H1 (cell line): ENCODE measurements around the gene TSPEAR. TPM values are rescaled to one million over a fixed set of nuclear protein-coding genes. Genes with fewer than 3 reads are reported as not detected.

Experiments
- TCF12 ChIP-seq: IDR thresholded peaks from 2 replicates; pipeline ENCODE4 v1.6.1; 2011; ENCODE audit warnings: low read depth, mild to moderate bottlenecking, low read length
- polyA plus RNA-seq, 7 experiments: library from polyadenylated mRNA; depleted of rRNA in 3 of 7; stranded (reverse) in 5 of 7; unstranded in 2 of 7; fragments of >200 nt in 5 of 7; fragments of 200-250 nt in 2 of 7; gene quantifications; 1 replicate in 5 of 7; 2 replicates in 1 of 7; 4 replicates in 1 of 7; pipeline versions ENCODE4 v1.2.1 to v1.2.3, GENCODE V29; 2011 to 2013; ENCODE audit warnings: missing spikeins in 2 of 7, mixed read lengths in 2 of 7
- total RNA-seq: library from RNA; stranded (reverse); fragmentation: NEBNext Ultra II Directional; extraction: Animal tissue kit (Norgen Biotek cat#: 25700); gene quantifications from 2 replicates; pipeline ENCODE4 v1.2.1, GENCODE V29; 2021
- TF ChIP-seq, protein P1 (sequence below): fragments of 300-600 bp; sonication (generic); IDR thresholded peaks from 2 replicates; pipeline ENCODE4 v1.7.1; 2012; ENCODE audit warnings: low read length, moderate library complexity, mild to moderate bottlenecking, inconsistent platforms; ENCODE audit not compliant: insufficient replicate concordance

TSPEAR gene
- total and polyA plus RNA-seq, 2 of the 8 experiments (the other 6 are each of a cell fraction or from before 2014, with no cell fraction given): 0.58 to 0.89 TPM

DNA sequence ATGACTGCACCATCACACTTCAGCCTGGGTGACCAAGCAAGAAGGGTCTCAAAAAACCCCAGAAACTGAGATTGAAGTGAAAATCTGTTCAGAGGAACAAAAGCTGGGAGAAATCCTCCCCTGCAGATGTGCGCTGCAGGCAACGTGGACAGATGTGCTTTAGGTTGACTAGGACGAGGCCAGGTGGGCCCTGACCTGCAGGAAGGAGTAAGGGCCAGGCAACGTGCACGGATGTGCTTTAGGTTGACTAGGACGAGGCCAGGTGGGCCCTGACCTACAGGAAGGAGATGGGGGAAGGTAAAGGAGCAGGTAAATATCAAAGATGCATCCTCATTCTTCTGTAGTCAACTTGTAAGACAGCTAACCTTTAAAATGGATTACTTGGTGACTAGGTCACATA lies 26.9 kb downstream of the TSPEAR start (continued):
- TF ChIP-seq, protein P1, sequence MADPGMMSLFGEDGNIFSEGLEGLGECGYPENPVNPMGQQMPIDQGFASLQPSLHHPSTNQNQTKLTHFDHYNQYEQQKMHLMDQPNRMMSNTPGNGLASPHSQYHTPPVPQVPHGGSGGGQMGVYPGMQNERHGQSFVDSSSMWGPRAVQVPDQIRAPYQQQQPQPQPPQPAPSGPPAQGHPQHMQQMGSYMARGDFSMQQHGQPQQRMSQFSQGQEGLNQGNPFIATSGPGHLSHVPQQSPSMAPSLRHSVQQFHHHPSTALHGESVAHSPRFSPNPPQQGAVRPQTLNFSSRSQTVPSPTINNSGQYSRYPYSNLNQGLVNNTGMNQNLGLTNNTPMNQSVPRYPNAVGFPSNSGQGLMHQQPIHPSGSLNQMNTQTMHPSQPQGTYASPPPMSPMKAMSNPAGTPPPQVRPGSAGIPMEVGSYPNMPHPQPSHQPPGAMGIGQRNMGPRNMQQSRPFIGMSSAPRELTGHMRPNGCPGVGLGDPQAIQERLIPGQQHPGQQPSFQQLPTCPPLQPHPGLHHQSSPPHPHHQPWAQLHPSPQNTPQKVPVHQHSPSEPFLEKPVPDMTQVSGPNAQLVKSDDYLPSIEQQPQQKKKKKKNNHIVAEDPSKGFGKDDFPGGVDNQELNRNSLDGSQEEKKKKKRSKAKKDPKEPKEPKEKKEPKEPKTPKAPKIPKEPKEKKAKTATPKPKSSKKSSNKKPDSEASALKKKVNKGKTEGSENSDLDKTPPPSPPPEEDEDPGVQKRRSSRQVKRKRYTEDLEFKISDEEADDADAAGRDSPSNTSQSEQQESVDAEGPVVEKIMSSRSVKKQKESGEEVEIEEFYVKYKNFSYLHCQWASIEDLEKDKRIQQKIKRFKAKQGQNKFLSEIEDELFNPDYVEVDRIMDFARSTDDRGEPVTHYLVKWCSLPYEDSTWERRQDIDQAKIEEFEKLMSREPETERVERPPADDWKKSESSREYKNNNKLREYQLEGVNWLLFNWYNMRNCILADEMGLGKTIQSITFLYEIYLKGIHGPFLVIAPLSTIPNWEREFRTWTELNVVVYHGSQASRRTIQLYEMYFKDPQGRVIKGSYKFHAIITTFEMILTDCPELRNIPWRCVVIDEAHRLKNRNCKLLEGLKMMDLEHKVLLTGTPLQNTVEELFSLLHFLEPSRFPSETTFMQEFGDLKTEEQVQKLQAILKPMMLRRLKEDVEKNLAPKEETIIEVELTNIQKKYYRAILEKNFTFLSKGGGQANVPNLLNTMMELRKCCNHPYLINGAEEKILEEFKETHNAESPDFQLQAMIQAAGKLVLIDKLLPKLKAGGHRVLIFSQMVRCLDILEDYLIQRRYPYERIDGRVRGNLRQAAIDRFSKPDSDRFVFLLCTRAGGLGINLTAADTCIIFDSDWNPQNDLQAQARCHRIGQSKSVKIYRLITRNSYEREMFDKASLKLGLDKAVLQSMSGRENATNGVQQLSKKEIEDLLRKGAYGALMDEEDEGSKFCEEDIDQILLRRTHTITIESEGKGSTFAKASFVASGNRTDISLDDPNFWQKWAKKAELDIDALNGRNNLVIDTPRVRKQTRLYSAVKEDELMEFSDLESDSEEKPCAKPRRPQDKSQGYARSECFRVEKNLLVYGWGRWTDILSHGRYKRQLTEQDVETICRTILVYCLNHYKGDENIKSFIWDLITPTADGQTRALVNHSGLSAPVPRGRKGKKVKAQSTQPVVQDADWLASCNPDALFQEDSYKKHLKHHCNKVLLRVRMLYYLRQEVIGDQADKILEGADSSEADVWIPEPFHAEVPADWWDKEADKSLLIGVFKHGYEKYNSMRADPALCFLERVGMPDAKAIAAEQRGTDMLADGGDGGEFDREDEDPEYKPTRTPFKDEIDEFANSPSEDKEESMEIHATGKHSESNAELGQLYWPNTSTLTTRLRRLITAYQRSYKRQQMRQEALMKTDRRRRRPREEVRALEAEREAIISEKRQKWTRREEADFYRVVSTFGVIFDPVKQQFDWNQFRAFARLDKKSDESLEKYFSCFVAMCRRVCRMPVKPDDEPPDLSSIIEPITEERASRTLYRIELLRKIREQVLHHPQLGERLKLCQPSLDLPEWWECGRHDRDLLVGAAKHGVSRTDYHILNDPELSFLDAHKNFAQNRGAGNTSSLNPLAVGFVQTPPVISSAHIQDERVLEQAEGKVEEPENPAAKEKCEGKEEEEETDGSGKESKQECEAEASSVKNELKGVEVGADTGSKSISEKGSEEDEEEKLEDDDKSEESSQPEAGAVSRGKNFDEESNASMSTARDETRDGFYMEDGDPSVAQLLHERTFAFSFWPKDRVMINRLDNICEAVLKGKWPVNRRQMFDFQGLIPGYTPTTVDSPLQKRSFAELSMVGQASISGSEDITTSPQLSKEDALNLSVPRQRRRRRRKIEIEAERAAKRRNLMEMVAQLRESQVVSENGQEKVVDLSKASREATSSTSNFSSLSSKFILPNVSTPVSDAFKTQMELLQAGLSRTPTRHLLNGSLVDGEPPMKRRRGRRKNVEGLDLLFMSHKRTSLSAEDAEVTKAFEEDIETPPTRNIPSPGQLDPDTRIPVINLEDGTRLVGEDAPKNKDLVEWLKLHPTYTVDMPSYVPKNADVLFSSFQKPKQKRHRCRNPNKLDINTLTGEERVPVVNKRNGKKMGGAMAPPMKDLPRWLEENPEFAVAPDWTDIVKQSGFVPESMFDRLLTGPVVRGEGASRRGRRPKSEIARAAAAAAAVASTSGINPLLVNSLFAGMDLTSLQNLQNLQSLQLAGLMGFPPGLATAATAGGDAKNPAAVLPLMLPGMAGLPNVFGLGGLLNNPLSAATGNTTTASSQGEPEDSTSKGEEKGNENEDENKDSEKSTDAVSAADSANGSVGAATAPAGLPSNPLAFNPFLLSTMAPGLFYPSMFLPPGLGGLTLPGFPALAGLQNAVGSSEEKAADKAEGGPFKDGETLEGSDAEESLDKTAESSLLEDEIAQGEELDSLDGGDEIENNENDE: no peak
- no peak for TF ChIP-seq TCF12
